ENCODE data around the gene MACROD1.

Gene MACROD1

DNA sequence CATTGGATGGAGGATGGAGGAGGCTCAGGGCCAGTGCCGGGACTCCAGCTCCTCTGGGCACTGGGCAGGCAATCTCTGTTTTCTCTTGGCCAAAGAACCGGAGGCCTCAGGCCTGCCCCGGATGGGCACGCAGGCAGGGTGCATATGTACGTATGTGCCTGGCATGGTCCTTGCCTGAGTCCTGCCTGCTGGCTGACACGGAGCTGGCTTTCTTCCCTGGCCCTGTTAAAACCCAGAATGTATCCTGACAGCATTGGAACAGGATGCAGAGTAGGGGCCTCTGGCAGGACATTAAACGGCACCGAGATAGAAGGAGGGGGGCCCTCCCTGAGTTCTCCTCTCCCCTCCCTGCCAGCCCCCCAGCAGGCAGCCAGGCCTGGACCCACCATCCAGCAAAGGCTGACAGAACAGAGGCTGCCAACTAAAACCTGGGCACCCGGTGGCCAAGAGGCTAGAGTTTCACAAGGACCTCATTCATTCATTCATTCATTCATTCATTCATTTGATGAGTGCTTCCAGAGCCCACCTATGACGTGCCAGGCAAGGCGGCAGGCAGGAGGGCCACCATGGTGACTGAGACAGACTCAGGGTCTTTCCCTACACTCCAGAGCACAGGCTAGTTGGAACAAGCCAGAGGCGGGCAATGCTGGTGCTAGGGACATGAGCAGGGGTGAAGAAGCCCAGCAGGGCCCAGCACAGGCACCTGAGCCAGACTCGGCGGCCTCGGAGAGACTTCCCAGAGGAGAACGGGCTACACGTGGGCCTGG lies 101.4 kb downstream of the MACROD1 start:
- no peak overlapping the region for H3K4me3 ChIP-seq (ENCODE audit: low read length)
- DNase-seq (ENCODE audit: low read depth): no peak
- TF ChIP-seq, protein P1, sequence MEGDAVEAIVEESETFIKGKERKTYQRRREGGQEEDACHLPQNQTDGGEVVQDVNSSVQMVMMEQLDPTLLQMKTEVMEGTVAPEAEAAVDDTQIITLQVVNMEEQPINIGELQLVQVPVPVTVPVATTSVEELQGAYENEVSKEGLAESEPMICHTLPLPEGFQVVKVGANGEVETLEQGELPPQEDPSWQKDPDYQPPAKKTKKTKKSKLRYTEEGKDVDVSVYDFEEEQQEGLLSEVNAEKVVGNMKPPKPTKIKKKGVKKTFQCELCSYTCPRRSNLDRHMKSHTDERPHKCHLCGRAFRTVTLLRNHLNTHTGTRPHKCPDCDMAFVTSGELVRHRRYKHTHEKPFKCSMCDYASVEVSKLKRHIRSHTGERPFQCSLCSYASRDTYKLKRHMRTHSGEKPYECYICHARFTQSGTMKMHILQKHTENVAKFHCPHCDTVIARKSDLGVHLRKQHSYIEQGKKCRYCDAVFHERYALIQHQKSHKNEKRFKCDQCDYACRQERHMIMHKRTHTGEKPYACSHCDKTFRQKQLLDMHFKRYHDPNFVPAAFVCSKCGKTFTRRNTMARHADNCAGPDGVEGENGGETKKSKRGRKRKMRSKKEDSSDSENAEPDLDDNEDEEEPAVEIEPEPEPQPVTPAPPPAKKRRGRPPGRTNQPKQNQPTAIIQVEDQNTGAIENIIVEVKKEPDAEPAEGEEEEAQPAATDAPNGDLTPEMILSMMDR (conservative IDR thresholded peaks at IDR 0.05; ENCODE audit: low read length): no peak

DNA sequence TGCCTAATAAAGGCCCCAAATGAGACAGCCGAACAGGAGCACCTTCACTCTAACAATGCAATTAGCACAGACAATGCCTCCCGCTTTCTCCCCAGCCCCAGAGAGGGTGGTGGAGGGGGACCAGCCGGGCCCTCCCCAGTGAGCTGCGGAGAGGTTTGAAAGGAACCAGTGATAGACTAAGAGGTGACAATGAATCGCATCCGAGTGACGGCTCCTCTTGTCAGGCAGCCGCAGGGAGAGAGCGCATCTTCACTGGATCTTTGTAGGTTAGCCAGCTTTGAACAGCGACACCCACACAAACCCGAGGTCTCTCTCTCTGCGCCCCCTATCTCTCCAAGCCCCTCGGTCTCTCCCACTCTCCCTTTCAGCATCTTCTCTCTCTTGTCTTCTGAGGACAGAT lies 102.1 kb downstream of the MACROD1 start:
- DNase-seq (ENCODE audit: low read depth): no peak
- no peak overlapping the region for H3K4me3 ChIP-seq (ENCODE audit: low read length)
- TF ChIP-seq, protein P1 (conservative IDR thresholded peaks at IDR 0.05; ENCODE audit: low read length): no peak

DNA sequence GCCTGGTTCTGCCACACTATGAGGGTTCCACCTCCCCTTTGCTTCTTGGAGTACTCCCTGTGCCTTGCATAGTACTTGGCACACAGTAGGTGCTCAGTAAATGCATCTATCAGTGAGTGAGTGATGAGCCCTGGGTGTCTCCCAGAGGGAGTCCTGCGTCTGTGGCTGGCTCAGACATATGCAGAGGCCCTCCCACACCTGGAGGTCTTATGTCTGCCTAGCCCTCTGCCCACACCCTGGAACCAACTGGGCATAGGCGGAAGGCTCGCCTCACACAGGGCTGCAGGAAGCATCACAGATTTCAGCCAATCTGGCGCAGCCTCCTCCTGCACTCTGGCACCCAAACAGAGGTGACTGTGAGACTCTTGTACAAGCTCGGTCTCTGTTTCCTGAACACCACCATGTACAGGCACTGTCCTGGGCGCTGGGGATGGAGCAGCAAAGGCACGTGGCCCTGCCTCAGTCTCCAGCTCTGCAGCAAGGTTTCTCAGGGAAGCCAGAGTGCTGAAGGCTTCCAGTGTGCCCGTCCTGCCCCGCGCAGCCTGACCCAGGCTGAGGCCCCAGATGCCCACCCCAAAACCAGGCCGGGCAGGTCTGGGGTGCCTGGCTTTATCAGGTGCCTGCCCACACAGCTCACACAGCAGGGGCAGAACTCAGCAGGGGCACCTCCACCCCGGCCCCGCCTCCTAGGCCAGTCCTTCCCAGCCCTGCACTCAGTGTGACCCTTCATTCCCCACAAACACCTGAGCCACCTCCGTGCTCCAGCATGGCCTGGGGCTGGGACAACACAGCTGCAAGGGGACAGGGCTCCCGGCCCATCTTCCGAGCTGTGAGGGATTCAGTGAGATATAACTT lies 103.5 kb downstream of the MACROD1 start:
- H3K4me3 ChIP-seq (ENCODE audit: low read length): no peak overlapping the region
- no peak for DNase-seq (ENCODE audit: low read depth)
- TF ChIP-seq, protein P1 (conservative IDR thresholded peaks at IDR 0.05; ENCODE audit: low read length): no peak

DNA sequence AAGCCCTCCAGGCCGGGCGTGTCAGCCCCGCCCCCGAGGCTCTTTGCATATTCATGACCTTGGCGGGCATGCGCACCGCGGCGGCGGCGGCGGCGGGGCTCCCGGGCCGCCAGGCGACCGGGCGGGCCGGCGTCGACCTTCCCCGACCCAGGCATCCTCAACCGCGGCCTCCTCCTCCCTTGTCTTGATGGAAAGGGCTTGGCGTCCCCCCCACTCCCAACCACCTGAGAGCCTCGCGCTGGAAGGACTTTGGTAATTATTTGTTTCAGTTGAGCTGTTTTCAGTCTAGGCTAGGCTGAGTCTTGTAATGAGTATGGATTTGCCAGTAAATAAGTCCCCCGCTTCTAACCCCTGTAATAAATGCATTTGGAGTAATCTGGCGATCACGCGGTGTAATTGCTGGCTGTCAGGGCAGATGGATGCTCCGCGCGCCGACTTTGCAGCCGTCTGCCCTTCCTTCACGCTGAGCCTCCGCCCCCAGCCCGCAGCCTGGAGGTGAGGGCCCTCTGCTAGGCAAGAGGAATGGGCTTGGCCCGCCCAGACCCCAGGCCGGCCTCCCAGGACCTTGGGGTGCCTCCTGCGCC lies 105.0 kb downstream of the MACROD1 start:
- peak; percentile 24 for DNase-seq (ENCODE audit: low read depth)
- TF ChIP-seq, protein P1 (conservative IDR thresholded peaks at IDR 0.05; ENCODE audit: low read length): no peak
- H3K4me3 ChIP-seq (ENCODE audit: low read length): peak overlapping the region; percentile 60

DNA sequence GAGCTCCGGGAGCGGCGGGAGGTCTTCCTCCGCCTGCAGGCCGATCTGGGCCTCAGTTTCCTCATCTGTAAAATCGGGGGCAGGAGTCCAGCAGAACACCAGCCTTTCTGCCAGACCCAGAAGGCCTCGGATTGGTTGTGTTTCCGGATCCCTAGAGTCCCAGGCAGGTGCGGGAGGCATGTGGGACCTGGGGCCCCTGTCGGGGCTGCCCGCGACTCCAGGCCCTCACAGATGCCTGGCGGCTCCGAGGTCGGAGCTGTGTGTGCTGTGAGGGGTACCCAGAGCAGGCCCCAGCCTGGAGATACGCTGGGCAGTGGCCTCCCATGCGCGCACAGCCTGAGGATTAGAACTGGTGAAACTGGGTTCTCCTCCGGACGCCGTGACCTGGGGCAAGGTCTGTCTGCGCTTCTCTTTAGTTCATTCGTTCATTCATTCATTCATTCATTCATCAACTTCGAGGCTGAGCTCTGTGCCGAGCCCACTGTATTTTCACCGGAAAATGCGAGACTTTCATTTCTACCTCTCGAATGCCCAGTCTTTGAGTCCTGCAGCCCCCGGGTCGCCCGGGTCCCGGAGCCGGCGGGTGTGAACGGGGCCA lies 105.6 kb downstream of the MACROD1 start:
- peak overlapping the region; percentile 60 for H3K4me3 ChIP-seq (ENCODE audit: low read length)
- TF ChIP-seq, protein P1 (conservative IDR thresholded peaks at IDR 0.05; ENCODE audit: low read length): no peak
- no peak for DNase-seq (ENCODE audit: low read depth)

DNA sequence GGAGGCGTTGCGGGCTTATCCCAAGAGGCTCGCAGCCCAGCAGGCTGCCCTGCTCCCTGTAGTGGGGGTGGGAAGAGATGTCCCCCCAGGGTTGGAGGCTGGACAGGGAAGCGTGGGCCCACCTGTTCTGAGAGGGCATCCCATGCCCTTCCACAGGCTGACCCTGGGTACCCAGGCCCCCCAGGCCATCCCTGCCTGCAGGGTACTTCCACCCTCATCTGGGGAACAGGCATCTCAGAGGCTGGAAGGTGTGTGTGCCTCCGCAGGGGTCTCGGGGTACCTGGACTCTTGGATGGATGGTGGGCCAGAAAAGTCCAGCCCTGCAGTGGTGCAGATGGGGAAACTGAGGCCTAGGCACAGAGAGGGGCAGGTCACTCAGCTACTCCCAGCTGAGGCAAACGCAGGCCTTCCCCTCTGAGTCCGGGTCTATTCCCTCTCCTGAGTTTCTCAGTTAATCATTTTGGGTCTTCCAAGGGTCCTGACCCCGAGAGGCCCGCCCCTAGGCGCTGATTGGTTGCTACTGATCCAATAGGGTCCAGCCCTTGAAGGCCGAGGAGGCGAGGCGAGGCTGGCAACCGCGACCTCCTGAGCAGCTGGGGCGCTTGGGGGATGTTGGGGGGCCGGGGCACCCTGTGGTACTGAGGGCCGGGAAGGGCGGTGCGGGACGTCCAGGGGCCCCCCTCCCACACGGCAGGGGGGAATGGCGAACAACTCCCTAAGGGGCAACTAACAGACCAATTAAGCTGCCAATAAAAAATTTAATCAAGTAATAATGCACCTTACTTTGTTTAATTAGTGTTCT lies 106.4 kb downstream of the MACROD1 start:
- TF ChIP-seq, protein P1 (conservative IDR thresholded peaks at IDR 0.05; ENCODE audit: low read length): no peak
- no peak for DNase-seq (ENCODE audit: low read depth)
- H3K4me3 ChIP-seq (ENCODE audit: low read length): no peak overlapping the region
